Stimulated activated CD8-positive, alpha-beta memory T cell treated with anti-CD3 and anti-CD28 coated beads, Interleukin-7, amount 100 ng/mL, for 1 hour (primary cell): ENCODE measurements around the gene CADPS2.

ENCODE experiments used
- DNase-seq, 2 donors: peaks; one replicate each; pipeline ENCODE4 v3.0.0-alpha.2; 2020; ENCODE audit warnings: low read depth in 2 of 2

CADPS2 gene

GRCh38 chr7:122602800-122603199, 283.5 kb downstream of the CADPS2 start:
- no peak for DNase-seq

DNA sequence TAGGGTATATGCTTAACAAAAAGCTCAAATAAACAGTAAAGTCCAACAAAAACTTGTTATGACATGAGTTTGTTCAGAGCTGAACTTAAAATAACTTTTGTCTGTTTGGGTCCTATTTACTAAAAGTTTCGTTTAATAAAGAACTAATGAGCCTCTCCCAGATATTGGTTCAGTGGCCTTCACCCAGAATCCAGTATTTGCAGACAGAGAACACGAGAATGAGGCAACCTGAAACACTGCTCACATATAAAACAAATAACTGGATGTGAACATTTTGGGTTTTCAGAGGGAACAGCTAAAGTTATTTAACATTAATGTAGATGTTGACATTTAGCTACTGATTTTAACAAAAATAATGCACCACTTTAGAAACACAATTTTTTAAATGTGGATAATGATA, 285.6 kb downstream of the CADPS2 start:
- DNase-seq, result no peak

- no peak for DNase-seq
These were observed 286.2 kb downstream of the CADPS2 start for GRCh38 chr7:122600042-122600441.

GRCh38 chr7:122597277-122597676, 289.0 kb downstream of the CADPS2 start:
- no peak for DNase-seq

GRCh38 chr7:122595885-122596284, 290.4 kb downstream of the CADPS2 start:
- no peak for DNase-seq

- no peak for DNase-seq
These were observed 297.6 kb downstream of the CADPS2 start for GRCh38 chr7:122588621-122589020.

GRCh38 chr7:122584676-122585251, 301.5 kb downstream of the CADPS2 start:
- no peak for DNase-seq

DNA sequence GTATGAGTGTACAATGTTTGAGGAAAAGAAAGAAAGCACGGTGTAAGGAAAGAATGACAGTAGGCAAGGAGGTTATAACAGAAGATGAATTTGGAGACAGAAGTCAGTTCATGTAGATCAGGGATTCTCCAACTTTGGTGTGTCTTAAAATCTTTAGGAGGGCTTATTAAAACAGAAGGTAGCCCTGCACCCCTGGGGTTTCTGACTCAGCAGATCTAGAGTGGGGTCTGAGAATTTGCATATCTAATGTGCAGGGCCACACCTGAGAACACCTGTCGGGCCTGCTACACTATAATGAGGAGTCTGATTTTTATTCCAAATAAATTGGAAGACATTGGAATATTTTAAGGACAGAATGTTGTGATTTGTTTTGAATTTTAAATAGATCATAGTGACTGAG, 307.9 kb downstream of the CADPS2 start:
- DNase-seq, result no peak

DNA sequence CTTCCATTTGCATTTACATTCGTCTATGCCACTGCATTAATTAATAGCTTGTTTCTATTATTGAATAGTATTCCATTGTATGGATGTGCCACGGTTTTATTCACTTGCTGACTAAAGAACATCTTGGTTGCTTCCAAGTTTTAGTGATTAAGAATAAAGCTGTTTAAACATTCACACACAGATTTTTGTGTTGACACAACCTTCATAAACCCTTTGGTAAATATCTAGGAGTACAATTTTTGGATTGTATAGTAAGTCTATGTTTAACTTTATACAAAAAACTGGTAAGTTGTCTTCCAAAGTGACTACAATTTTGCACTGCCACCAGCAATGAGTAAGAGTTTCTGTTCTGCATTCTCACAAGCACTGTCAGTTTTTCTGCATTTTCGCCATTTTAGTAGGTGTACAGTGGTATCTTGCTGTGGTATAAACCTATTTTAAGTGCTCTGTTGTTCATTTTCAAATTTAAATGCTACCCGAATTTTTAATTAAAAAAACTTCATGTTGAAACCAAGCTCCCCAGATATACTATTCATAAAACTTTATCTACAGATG, 308.7 kb downstream of the CADPS2 start:
- DNase-seq, result no peak

- no peak for DNase-seq
These were observed 313.6 kb downstream of the CADPS2 start for GRCh38 chr7:122572706-122573105.

DNA sequence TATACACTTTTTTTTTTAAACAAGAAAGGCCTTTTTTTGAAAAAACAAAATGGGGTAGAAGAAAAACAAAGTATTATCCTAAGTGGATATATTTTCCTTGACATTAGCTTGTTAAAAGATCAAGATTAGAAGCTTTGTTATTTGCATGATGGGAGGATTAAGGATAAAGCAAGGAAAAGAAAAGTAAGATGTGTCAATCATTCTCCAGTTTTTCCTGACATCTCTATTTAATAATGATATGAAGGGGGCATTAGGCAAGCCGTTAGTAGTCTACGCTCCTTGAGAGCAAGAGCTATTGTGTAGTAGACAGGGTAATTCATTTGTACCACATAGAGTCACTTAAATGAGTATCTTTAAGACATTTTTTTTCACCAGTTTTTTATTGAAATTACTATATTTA, 324.9 kb downstream of the CADPS2 start:
- DNase-seq, result no peak

- no peak for DNase-seq
These were observed 329.3 kb downstream of the CADPS2 start for GRCh38 chr7:122556873-122557542.

GRCh38 chr7:122556219-122556618, 330.0 kb downstream of the CADPS2 start:
- DNase-seq, result no peak

- DNase-seq, result no peak
These were observed 332.5 kb downstream of the CADPS2 start for GRCh38 chr7:122553761-122554160.

- no peak for DNase-seq
These were observed 333.5 kb downstream of the CADPS2 start for GRCh38 chr7:122552769-122553168.

DNA sequence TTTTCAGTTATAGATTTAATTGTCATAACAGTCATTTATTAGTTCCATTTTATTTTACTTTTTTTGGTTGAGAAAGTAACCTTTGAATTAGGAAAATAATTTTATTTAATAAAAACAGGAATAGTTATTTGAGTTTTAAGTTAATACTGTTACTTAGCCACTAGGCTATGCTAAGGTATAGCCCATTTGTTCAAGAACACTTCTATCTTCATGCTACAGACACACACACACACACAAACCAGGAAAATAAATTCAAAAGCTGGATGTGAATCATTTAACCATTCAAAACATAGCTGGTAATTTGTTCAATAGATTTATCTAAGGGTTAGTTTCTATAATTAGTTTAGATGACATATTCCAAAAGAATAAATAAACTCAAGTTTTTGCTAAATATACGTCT, 335.7 kb downstream of the CADPS2 start:
- no peak for DNase-seq

DNA sequence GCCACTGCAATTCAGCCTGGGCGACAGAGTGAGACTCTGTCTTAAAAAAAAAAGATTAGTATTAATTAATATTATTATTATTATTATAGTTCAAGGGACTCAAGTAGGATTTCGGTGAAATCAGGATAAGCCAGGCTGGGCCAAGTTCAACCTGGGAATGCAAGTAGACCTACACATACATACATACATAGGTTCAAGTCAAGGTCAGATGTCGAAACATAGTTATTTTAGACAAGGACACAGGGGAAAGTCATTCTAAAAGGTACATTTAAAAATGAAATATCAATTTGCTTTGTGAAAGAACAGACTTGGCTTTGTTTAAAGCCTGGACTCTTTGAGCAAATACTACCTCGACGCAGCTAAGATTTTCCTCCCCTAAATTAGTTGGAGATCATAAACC, 336.7 kb downstream of the CADPS2 start:
- no peak for DNase-seq

GRCh38 chr7:122546496-122546895, 339.8 kb downstream of the CADPS2 start:
- DNase-seq, result no peak

- no peak for DNase-seq
These were observed 341.8 kb downstream of the CADPS2 start for GRCh38 chr7:122544463-122544862.

- no peak for DNase-seq
These were observed 342.4 kb downstream of the CADPS2 start for GRCh38 chr7:122543891-122544290.

DNA sequence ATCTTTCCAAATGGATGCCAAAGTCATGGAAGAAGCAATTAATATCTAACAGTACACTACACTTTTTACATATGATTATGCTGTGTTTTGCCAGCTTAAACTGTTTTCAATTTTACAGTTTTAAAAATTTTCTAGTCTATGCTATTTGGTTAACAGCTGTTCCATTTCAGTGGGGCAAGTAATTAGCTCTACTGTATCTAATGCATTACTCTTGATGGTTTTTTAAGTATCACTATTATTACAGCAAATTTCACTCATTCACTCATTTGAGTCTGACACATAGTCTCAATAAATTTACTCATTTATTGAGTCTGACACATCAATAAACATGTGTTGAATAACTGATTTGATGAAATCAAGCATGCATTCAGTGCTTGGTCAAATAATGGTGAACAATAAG, 343.1 kb downstream of the CADPS2 start:
- no peak for DNase-seq

- no peak for DNase-seq
These were observed 351.2 kb downstream of the CADPS2 start for GRCh38 chr7:122535086-122535485.

- no peak for DNase-seq
These were observed 353.6 kb downstream of the CADPS2 start for GRCh38 chr7:122532406-122533269.
